ENCODE measurements around the gene EIF1B. TPM values are rescaled to one million over a fixed set of nuclear protein-coding genes. Genes with fewer than 3 reads are reported as not detected.

Gene EIF1B
- total RNA-seq, 3 donors from 2014 or later, result 30.9 to 38.0 (median 31.2) TPM

DNA sequence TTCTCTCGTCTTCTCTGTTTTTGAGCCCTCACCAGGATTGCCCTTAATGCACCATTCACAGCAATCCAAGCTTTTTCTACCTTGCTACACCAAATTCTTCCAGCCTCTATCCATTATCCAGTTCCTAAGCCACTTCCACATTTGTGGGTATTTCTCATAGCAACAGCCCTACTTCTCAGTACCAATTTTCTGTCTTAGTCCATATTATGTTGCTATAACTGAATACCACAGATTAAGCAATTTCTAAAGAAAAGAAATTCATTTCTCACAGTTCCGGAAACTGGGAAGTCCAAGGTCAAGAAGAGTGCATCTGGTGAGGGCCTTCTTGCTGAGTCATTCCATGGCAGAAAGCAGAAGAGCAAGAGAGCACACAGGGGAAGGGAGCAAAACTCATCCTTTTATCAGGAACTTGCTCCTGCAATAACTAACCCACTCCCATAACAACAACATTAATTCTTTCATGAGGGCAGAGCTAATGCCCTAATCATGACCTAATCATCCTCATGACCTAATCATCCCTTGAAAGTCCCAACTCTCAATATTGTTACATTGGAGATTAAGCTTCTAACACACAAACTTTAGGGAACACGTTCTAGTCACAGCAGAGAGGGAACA, 9.7 kb upstream of the EIF1B start:
- no peak for DNase-seq (ENCODE audit: low spot score in 2 of 2)
- H3K27ac ChIP-seq, result peak overlapping the region; percentile 33 to 73
- no peaks in the 10 kb centered on the region for H3K4me1 ChIP-seq
- no peaks in the 10 kb centered on the region for H3K36me3 ChIP-seq
- TF ChIP-seq, protein P1, sequence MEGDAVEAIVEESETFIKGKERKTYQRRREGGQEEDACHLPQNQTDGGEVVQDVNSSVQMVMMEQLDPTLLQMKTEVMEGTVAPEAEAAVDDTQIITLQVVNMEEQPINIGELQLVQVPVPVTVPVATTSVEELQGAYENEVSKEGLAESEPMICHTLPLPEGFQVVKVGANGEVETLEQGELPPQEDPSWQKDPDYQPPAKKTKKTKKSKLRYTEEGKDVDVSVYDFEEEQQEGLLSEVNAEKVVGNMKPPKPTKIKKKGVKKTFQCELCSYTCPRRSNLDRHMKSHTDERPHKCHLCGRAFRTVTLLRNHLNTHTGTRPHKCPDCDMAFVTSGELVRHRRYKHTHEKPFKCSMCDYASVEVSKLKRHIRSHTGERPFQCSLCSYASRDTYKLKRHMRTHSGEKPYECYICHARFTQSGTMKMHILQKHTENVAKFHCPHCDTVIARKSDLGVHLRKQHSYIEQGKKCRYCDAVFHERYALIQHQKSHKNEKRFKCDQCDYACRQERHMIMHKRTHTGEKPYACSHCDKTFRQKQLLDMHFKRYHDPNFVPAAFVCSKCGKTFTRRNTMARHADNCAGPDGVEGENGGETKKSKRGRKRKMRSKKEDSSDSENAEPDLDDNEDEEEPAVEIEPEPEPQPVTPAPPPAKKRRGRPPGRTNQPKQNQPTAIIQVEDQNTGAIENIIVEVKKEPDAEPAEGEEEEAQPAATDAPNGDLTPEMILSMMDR (IDR thresholded peaks at IDR 0.05), result no peak
- peak in 1 of 3 donors; percentile 60 for TF ChIP-seq POLR2AphosphoS5 (IDR thresholded peaks at IDR 0.05)
- H3K9me3 ChIP-seq, result no peaks in the 10 kb centered on the region
- no peaks in the 10 kb centered on the region for H3K27me3 ChIP-seq
- no peak overlapping the region for H3K4me3 ChIP-seq
- intact Hi-C loops (cut with DNase I; ENCODE audit: low total_unique reads), result no loop called here

DNA sequence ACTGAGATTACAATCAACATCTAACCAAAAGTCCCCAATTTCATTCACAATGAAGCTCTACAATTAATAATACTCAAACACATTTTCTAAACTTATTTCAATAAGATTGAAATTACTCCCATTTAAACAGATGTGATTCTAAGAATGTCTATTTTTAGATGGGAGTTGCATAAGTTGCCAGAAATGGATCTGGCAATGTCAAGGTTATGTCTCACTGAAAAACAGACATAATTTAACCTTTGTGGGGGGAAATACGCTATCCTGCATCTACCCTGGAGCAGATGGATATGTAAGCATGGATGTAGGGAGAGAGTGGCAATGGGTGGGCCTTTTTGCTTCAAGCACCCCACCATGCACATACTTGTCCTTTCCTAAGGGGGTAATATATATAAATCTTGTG, 6.7 kb upstream of the EIF1B start:
- no peaks in the 10 kb centered on the region for H3K36me3 ChIP-seq
- intact Hi-C loops (cut with DNase I; ENCODE audit: low total_unique reads), result no loop called here
- H3K9me3 ChIP-seq, result no peaks in the 10 kb centered on the region
- no peak for TF ChIP-seq POLR2AphosphoS5 (IDR thresholded peaks at IDR 0.05)
- TF ChIP-seq POLR2A (IDR thresholded peaks at IDR 0.05), result no peak
- TF ChIP-seq, protein P1 (IDR thresholded peaks at IDR 0.05), result no peak
- no peaks in the 10 kb centered on the region for H3K27me3 ChIP-seq
- DNase-seq (ENCODE audit: low spot score in 2 of 2), result no peak
- no peak overlapping the region for H3K27ac ChIP-seq
- H3K4me3 ChIP-seq, result no peak overlapping the region
- no peaks in the 10 kb centered on the region for H3K4me1 ChIP-seq

DNA sequence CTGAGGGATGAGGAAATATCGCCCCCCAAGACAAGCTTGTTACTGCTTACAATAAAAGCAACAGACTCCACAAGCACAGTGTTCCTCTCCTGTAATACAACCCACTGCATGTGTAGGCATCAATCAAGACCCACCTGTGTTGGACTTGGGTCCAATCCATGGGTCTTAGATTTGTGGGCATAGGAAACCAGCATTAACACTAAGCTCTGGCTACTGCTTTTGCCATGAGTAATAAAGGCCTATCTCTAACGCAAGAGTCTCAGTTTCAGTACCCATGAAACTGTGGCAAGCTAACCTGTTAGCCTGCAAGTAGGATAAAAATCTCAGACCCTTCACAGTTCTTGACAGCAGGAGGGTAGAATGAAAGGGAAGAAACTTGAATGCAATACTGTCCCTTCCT, 5.2 kb upstream of the EIF1B start:
- intact Hi-C loops (cut with DNase I; ENCODE audit: low total_unique reads), result no loop called here
- no peaks in the 10 kb centered on the region for H3K27me3 ChIP-seq
- TF ChIP-seq, protein P1 (IDR thresholded peaks at IDR 0.05), result no peak
- TF ChIP-seq POLR2A (IDR thresholded peaks at IDR 0.05) (no peak), POLR2AphosphoS5 (IDR thresholded peaks at IDR 0.05) (no peak)

DNA sequence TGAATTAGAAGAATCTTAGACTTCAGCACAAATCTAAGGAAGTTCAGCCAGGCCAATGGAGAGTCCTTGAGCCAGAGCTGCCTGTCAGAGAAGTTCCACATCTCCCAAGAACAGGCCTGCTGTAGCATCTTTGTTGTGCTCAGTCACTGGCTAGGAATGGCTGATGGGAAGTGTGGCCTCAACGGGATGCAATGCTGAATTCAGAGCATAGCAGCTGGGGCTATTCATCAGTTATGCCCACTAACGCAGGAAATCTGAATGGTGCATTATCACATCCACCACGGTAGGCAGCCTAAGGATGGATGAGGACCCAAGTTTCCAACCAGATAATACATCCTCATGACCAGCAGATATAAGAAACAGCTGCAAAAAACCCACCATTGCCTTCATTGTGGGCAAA, 3.2 kb upstream of the EIF1B start:
- intact Hi-C loops (cut with DNase I; ENCODE audit: low total_unique reads), result no loop called here
- H3K4me3 ChIP-seq, result no peak overlapping the region
- H3K27me3 ChIP-seq, result no peaks in the 10 kb centered on the region
- no peaks in the 10 kb centered on the region for H3K9me3 ChIP-seq
- TF ChIP-seq POLR2A (IDR thresholded peaks at IDR 0.05), result no peak
- no peak for TF ChIP-seq POLR2AphosphoS5 (IDR thresholded peaks at IDR 0.05)
- TF ChIP-seq, protein P1 (IDR thresholded peaks at IDR 0.05), result no peak
- DNase-seq (ENCODE audit: low spot score in 2 of 2), result no peak
- no peak overlapping the region for H3K27ac ChIP-seq
- H3K4me1 ChIP-seq, result no peaks in the 10 kb centered on the region
- H3K36me3 ChIP-seq, result no peaks in the 10 kb centered on the region

More for the DNA sequence above, 5.2 kb upstream of the EIF1B start:
- Histone ChIP-seq H3K4me3 (no peak overlapping the region), H3K27ac (no peak overlapping the region), H3K36me3 (no peaks in the 10 kb centered on the region), H3K4me1 (no peaks in the 10 kb centered on the region), H3K9me3 (no peaks in the 10 kb centered on the region)
- DNase-seq (ENCODE audit: low spot score in 2 of 2), result no peak

DNA sequence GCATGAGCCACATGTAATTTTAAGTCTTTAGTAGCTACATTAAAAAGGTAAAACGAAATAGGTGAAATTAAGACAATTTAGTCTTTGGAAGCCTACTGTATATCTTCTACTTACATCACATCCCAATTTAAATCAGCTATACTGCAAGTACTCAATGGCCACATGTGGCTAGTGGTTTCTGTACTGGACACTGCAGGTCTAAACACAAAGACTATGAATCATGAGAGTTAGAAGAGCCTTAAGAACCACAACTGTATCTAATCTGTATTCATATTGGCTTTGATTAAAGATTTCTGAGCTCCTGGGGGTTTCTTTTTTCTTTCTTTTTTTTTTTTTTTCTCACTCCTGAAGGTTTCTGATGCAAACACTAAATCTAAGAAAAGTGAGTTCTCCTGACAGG, 2.3 kb upstream of the EIF1B start:
- DNase-seq (ENCODE audit: low spot score in 2 of 2), result no peak
- intact Hi-C loops (cut with DNase I; ENCODE audit: low total_unique reads), result no loop called here

More for the DNA sequence above, 2.3 kb upstream of the EIF1B start:
- H3K9me3 ChIP-seq, result no peaks in the 10 kb centered on the region
- H3K4me3 ChIP-seq, result no peak overlapping the region
- no peaks in the 10 kb centered on the region for H3K27me3 ChIP-seq
- no peaks in the 10 kb centered on the region for H3K4me1 ChIP-seq
- TF ChIP-seq, protein P1 (IDR thresholded peaks at IDR 0.05), result no peak
- TF ChIP-seq POLR2AphosphoS5 (IDR thresholded peaks at IDR 0.05), result no peak
- TF ChIP-seq POLR2A (IDR thresholded peaks at IDR 0.05), result no peak
- H3K36me3 ChIP-seq, result no peaks in the 10 kb centered on the region
- no peak overlapping the region for H3K27ac ChIP-seq

Data from breast epithelium (tissue), 4 donors.